Eye (tissue), 1 donor: ENCODE results near the gene GARIN1A.
"Not testable (repeated sequence)": the region's sequence is repeated elsewhere in the genome, so short reads cannot be mapped to it uniquely, and the experiment has no call there.

Source experiments
- DNase-seq: peaks from one replicate; pipeline ENCODE4 v3.0.0-alpha.2; 2015

GARIN1A gene

DNA sequence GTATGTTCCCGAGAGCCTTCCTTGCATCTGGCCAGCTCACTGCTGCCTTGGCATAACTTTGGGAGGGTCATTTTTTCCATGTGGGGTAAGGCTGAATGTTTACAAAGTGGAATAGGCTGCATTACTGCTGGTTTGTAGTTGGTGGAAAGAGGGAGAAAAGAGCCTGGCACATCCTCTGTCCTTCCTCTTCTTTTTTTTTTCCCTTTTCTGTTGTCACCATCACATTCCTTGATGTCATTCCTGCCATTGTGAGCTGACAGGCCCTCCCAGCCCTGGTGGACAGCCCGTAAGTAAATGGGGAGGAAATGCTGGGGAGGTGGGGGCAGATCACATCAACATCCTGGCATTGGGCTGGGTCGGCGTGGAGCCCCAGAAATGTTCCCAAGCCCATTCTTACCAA is at the start of gene GARIN1A:
Gene GARIN1A (plus strand): TSS at position 301 of the 400 bp plus-strand sequence. CDS start 106 bp downstream, outside the sequence.
- no peak for DNase-seq

GRCh38 chr7:128627124-128627523 is 45.0 kb upstream of the GARIN1A start:
- DNase-seq = not testable (repeated sequence)

GRCh38 chr7:128633915-128634314 is 38.2 kb upstream of the GARIN1A start:
- not testable (repeated sequence) for DNase-seq

DNA sequence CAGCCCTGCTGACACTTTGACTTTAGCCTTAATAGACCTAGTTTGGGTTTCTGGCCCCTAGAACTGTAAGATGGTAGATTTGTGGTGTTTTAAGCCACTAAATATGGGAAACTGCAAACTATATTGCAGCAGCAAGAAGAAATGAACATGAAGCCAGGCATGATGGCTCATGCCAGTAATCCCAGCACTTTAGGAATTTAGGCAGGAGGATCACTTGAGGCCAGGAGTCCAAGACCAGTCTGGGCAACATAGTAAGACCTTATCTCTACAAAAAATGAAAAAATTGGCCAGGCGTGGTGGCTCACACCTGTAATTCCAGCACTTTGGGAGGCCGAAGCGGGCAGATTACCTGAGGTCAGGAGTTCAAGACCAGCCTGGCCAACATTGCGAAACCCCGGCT is 26.9 kb upstream of the GARIN1A start:
- DNase-seq = not testable (repeated sequence)

GRCh38 chr7:128645844-128646243 is 26.2 kb upstream of the GARIN1A start:
- DNase-seq = not testable (repeated sequence)

DNA sequence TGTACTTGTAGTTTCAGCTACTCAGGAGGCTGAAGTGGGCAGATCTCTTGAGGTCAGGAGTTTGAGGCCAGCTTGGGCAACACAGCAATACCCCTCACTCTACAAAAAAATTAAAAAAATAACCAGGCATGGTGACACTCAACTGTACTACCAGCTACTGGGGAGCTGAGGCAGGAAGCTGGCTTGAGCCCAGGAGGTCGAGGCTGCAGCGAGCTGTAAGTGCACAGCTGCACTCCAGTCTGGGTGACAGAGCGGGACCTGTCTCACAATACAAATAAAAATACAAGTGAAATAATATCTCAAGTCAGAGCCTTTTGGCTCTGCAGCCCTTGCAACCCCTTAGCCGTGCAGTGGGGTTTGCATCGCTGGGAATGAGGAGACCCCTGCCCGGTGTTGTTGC is 25.2 kb upstream of the GARIN1A start:
- DNase-seq = not testable (repeated sequence)

DNA sequence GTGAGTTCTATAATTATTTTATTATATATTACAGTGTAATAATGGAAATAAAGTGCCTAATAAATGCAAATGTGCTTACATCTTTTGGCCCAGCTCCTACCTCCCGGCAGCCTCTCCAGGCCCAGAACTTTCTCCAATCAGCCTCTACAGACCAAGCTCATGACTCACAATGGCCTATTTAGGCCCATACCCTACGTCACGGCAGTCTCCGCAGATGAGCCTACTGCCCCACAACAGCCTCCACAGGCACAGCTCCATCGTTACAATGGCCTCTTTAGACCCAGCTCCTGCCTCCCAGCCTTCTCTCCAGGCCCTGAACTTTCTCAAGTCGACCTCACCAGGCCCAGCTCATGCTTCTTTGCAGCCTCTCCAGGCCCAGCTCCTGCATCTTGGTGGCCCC is 21.0 kb upstream of the GARIN1A start:
- not testable (repeated sequence) for DNase-seq

- not testable (repeated sequence) for DNase-seq
Observed at GRCh38 chr7:128652606-128653005, 19.5 kb upstream of the GARIN1A start.

- DNase-seq = not testable (repeated sequence)
Observed at GRCh38 chr7:128653197-128653596, 18.9 kb upstream of the GARIN1A start.

DNA sequence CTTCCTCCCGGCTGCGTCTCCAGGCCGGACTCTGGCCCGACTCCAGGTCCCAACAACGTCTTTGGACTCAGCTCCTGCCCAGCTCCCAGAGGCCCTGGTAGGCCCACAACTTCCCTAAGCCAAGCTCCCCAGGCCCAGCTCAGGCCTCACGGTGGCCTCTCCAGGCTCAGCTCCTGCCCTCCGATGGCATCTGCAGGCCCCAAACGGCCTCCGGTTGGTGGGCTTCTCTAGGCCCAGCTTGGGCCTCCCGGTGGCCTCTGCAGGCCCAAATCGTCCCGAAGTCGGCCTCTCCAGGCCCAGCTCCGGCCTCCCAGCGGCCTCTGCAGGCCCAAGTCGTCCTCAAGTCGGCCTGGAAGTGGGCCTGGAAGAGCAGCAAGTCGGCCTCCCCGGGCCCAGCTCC is 18.0 kb upstream of the GARIN1A start:
- DNase-seq = not testable (repeated sequence)

DNA sequence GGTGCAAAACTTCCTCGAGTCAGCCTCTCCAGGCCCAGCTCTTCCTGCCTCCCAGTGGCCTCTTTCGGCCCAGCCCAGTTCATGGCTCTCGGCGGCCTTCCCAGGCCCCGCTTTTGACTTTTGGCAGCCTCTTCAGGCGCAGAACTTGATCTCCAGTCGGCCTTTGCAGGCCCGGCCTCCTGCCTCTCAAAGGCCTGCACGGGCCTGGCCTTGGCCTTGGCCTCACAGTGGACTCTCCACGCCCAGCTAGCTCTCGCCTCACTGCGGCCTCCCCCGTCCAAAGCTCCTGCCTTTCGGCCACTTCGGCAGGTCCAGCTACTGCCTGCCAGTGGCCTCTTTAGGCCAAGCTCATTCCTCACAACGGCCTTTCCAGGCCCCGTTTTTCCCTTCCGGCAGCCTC is 17.6 kb upstream of the GARIN1A start:
- not testable (repeated sequence) for DNase-seq

DNA sequence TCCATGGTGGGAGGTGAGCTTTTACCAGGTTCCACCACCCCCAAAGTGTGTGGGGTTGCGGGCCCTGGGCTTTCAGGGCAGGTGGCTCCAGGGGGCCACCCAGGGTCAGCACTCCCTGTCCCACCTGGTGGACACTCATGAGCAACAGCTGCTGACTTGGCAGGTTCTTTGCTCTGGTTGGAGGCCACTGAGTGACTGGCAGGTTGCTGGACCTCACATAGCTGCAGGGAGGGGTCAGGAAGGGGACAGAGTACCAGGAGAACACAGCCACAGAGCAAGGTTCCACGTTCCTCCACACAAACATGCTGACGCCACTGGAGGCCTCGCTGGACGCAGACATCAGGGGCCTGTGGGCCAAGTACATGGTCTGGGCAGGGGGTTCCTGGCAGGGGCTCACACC is 13.7 kb upstream of the GARIN1A start:
- not testable (repeated sequence) for DNase-seq

DNA sequence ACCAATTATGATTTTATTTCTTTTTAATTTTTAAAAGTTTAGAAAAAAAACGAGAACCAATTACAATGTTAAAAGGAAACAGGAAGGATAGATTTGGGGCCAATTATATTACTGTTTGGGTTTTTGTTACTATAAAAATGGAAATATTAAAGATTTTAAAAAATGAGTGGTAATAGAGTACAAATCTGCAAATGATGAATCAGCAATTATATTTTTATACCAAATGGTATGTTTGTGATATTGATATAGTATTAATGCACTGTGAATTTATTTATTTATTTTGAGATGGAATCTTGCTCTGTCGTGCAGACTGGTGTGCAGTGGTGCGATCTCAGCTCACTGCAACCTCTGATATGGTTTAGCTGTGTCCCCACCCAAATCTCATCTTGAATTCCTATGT is 11.5 kb upstream of the GARIN1A start:
- no peak for DNase-seq

DNA sequence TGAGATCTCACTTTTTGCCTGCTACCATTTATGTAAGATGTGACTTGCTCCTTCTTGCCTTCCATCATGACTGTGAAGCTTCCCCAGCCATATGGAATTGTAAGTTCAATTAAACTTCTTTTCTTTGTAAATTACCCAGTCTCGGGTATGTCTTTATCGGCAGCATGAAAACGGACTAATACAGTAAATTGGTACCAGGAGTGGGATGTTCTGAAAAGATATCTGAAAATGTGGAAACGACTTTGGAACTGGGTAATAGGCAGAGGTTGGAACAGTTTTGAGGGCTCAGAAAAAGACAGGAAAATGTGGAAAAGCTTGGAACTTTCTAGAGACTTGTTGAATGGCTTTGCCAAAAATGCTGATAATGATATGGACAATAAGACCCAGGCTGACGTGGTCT is 10.6 kb upstream of the GARIN1A start:
- DNase-seq = no peak

DNA sequence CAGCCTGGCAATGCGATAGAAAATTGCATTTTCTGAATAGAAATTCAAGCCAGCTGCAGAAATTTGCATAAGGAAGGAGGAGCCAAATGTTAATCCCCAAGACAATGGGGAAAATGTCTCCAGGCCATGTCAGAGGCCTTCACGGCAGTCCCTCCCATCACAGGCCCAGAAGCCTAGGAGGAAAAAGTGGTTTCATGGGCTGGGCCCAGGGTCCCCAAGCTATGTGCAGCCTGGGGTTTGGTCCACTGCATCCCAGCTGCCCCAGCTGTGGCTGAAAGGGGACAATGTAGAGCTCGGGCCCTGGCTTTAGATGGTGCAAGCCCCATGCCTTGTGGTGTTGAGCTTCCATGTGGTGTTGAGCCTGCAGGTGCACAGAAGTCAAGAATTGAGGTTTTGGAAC is 10.0 kb upstream of the GARIN1A start:
- DNase-seq = no peak

DNA sequence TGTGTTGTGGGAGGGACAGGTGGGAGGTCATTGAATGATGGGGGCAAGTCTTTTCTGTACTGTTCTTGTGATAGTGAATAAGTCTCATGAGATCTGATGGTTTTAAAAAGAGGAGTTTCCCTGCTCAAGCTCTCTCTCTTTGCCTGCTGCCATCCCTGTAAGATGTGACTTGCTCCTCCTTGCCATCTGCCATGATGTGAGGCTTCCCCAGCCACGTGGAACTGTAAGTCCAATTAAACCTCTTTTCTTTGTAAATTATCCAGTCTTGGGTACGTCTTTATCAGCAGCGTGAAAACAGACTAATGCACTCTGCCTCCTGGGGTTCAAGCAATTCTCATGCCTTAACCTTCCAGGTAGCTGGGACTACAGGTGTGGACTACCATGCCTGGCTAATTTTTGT is 8.9 kb upstream of the GARIN1A start:
- DNase-seq = not testable (repeated sequence)

GRCh38 chr7:128665057-128665456 is 7.0 kb upstream of the GARIN1A start:
- no peak for DNase-seq

GRCh38 chr7:128666200-128666599 is 5.9 kb upstream of the GARIN1A start:
- DNase-seq = peak; percentile 17

DNA sequence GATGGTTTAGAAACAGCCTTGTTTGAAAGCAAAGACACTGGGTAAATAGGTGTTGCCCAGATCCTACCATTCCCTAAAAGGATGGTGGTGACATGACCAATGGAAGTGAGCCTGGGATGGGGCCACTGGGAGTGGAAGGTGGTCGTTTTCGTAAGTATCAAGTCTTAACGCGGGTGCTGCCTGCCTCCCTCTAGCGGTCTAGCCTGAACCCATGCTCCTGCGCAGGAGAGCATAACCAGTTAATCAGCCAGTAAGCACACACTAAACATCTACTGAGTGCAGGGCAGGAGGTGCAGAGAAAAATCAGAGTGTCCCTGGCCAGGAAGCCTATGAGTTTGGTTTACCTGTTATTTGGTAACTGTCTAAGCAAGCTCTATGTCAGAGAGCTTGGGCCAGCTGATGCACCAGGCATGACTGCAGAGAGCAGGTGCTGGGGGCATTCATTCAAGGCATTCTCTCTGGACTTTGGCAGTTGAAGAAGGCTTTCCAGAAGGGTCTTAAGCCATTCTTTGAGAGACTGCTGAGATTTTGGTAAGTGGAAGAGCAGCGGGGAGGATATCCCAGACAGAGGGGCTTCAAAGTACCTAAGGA is 930 bp downstream of the GARIN1A start:
- DNase-seq = peak; percentile 39

- no peak for DNase-seq
Observed at GRCh38 chr7:128673571-128673970, 1.5 kb downstream of the GARIN1A start.

- no peak for DNase-seq
Observed at GRCh38 chr7:128676665-128677064, 4.6 kb downstream of the GARIN1A start.

- DNase-seq = no peak
Observed at GRCh38 chr7:128679920-128680319, 7.8 kb downstream of the GARIN1A start.

- no peak for DNase-seq
Observed at GRCh38 chr7:128681794-128682537, 9.9 kb downstream of the GARIN1A start.

GRCh38 chr7:128683270-128683669 is 11.2 kb downstream of the GARIN1A start:
- DNase-seq = not testable (repeated sequence)

- not testable (repeated sequence) for DNase-seq
Observed at GRCh38 chr7:128683738-128684137, 11.6 kb downstream of the GARIN1A start.
